GM19324 (cell line): ENCODE measurements around the gene HOXA4.

Experiments
- ATAC-seq: cut with Tn5 transposase; IDR thresholded peaks from one replicate; pipeline ENCODE4 v1.9.1; 2021; ENCODE audit warnings: mild to moderate bottlenecking, moderate library complexity; ENCODE audit not compliant: unreplicated experiment, low FRiP score

The HOXA4 gene

GRCh38 chr7:27138472-27138871 lies 7.9 kb upstream of the HOXA4 start:
- no peak for ATAC-seq

GRCh38 chr7:27137640-27138315 lies 7.2 kb upstream of the HOXA4 start:
- ATAC-seq: no peak

GRCh38 chr7:27134392-27134791 lies 3.8 kb upstream of the HOXA4 start:
- no peak for ATAC-seq

- ATAC-seq: no peak
Measured at GRCh38 chr7:27133409-27134231, 3.1 kb upstream of the HOXA4 start.

GRCh38 chr7:27132978-27133377 lies 2.4 kb upstream of the HOXA4 start:
- ATAC-seq: no peak

GRCh38 chr7:27132214-27132613 lies 1.7 kb upstream of the HOXA4 start:
- no peak for ATAC-seq

GRCh38 chr7:27131390-27131819 lies 848 bp upstream of the HOXA4 start:
- ATAC-seq: no peak

- no peak for ATAC-seq
Measured at GRCh38 chr7:27129729-27130539, 623 bp downstream of the HOXA4 start.

- no peak for ATAC-seq
Measured at GRCh38 chr7:27128776-27129728, 1.5 kb downstream of the HOXA4 start.

- no peak for ATAC-seq
Measured at GRCh38 chr7:27128034-27128433, 2.5 kb downstream of the HOXA4 start.

- no peak for ATAC-seq
Measured at GRCh38 chr7:27126596-27127327, 3.8 kb downstream of the HOXA4 start.

GRCh38 chr7:27125986-27126394 lies 4.6 kb downstream of the HOXA4 start:
- no peak for ATAC-seq

GRCh38 chr7:27124902-27125689 lies 5.5 kb downstream of the HOXA4 start:
- ATAC-seq: no peak

GRCh38 chr7:27124096-27124901 lies 6.3 kb downstream of the HOXA4 start:
- no peak for ATAC-seq

GRCh38 chr7:27123477-27124053 lies 7.0 kb downstream of the HOXA4 start:
- ATAC-seq: no peak

- no peak for ATAC-seq
Measured at GRCh38 chr7:27123007-27123476, 7.5 kb downstream of the HOXA4 start.
